Epidermal melanocyte (primary cell): Measurements from ENCODE around the gene ATP10B.

Experiments
- DNase-seq: peaks from one replicate; pipeline ENCODE4 v3.0.0; 2011; ENCODE audit warnings: low spot score; ENCODE audit not compliant: insufficient read length

Gene ATP10B

GRCh38 chr5:160555971-160556631, 295.9 kb downstream of the ATP10B start:
- DNase-seq: no peak

GRCh38 chr5:160555581-160555970, 296.4 kb downstream of the ATP10B start:
- DNase-seq: no peak

- DNase-seq: no peak
Measured at GRCh38 chr5:160550075-160550474, 301.9 kb downstream of the ATP10B start.

GRCh38 chr5:160548949-160549645, 302.9 kb downstream of the ATP10B start:
- DNase-seq: no peak

- DNase-seq: no peak
Measured at GRCh38 chr5:160547872-160548271, 304.1 kb downstream of the ATP10B start.

GRCh38 chr5:160547061-160547460, 304.9 kb downstream of the ATP10B start:
- no peak for DNase-seq

- no peak for DNase-seq
Measured at GRCh38 chr5:160545832-160546231, 306.2 kb downstream of the ATP10B start.

- DNase-seq: no peak
Measured at GRCh38 chr5:160543395-160543794, 308.6 kb downstream of the ATP10B start.

- DNase-seq: no peak
Measured at GRCh38 chr5:160542840-160543239, 309.2 kb downstream of the ATP10B start.

- DNase-seq: no peak
Measured at GRCh38 chr5:160542281-160542680, 309.7 kb downstream of the ATP10B start.

- DNase-seq: no peak
Measured at GRCh38 chr5:160539431-160539830, 312.6 kb downstream of the ATP10B start.

- DNase-seq: no peak
Measured at GRCh38 chr5:160537940-160538339, 314.1 kb downstream of the ATP10B start.

- DNase-seq: no peak
Measured at GRCh38 chr5:160537116-160537515, 314.9 kb downstream of the ATP10B start.

GRCh38 chr5:160534914-160535313, 317.1 kb downstream of the ATP10B start:
- no peak for DNase-seq

GRCh38 chr5:160534125-160534524, 317.9 kb downstream of the ATP10B start:
- no peak for DNase-seq

GRCh38 chr5:160525471-160526261, 326.3 kb downstream of the ATP10B start:
- no peak for DNase-seq

GRCh38 chr5:160524827-160525226, 327.2 kb downstream of the ATP10B start:
- DNase-seq: no peak

GRCh38 chr5:160523502-160524163, 328.4 kb downstream of the ATP10B start:
- no peak for DNase-seq

GRCh38 chr5:160521392-160521663, 330.7 kb downstream of the ATP10B start:
- DNase-seq: no peak

GRCh38 chr5:160520609-160521391, 331.2 kb downstream of the ATP10B start:
- no peak for DNase-seq
